HG02870 (cell line): ENCODE data around the gene NR6A1.

ENCODE experiments used
- ATAC-seq: cut with Tn5 transposase; IDR thresholded peaks from one replicate; pipeline ENCODE4 v1.9.1; 2021; ENCODE audit warnings: mild to moderate bottlenecking, moderate library complexity; ENCODE audit not compliant: unreplicated experiment

The NR6A1 gene

DNA sequence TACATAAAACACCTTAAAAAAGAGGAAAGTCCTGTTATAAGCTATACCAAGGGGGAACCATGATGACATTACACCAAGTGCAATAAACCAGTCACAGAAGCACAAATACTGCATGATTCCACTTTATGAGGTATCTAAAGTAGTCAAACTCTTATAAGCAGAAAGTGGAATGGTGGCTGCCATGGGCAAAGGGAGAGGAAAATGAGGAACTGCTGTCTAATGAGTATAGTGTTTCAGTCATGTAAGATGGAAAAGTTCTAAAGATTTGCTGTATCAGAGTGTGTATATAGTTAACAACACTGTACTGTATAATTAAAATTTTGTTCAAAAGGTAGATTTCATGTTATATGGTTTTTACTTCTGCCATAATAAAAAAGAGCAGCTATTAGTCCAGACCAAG is 229.3 kb downstream of the NR6A1 start:
- ATAC-seq: no peak

DNA sequence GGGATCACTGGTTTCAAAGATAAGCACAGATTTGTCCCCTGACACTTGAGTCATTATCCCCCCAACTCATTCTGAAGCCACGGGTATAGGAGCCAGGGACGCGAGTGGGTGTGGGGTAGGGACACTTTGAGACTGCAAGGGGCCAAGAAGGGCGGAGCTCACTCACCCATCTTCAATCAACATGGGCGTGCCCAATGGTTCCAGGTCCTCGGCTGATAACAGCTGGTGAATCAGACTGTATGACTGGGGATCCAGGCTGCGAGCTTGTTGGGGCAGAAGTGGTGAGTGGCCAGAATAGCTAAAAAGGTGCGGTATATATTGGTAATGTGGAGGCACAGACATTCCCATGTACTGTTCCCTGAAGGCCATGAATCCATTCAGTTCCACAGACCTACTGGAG is 233.2 kb downstream of the NR6A1 start:
- ATAC-seq: no peak

GRCh38 chr9:124535846-124536245 is 235.3 kb downstream of the NR6A1 start:
- ATAC-seq: no peak

GRCh38 chr9:124532897-124533296 is 238.2 kb downstream of the NR6A1 start:
- no peak for ATAC-seq

GRCh38 chr9:124531115-124531514 is 240.0 kb downstream of the NR6A1 start:
- no peak for ATAC-seq

GRCh38 chr9:124530246-124530645 is 240.9 kb downstream of the NR6A1 start:
- ATAC-seq: no peak

GRCh38 chr9:124527781-124528180 is 243.3 kb downstream of the NR6A1 start:
- ATAC-seq: no peak

DNA sequence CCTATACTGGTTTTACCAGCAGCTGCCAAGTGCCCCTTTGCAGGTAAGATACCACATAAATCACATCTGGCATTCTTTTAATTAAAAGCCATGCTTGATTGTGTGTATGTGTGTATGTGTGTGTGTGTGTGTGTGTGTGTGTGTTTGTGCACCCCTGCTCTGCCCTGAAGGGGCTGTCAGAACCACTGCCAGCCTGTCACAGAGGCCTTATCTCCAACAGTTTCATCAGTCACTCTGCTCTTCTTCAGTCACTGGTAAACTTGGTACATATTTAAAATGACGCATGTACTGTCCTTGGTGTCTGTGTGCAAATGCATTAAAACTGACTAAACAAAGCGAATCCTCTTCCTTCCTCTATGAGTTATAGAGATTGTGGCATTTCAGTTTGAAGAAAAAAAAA is 244.9 kb downstream of the NR6A1 start:
- no peak for ATAC-seq

- no peak for ATAC-seq
Observed at GRCh38 chr9:124522121-124523098, 248.7 kb downstream of the NR6A1 start.

DNA sequence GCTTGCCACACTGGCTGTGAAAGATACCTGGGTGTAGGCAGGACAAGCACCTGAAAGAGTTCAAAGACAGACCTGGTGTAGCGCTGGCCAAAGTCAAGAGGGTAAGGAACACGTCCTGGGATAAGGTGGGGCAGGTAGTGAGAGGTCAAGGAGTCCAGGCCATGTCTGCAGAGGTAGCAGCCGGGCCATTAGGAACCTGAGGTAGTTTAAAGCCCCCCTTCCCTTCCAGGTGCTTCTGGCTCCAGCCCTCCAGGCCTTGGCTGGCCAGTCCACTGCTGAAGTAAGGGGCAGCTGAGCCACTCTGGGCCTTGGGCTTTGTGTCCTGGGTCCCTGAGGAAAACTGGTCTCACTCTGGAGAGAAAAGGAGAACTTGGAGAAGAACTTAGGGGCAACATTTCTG is 250.0 kb downstream of the NR6A1 start:
- ATAC-seq: no peak

GRCh38 chr9:124520206-124520596 is 250.9 kb downstream of the NR6A1 start:
- ATAC-seq: no peak

DNA sequence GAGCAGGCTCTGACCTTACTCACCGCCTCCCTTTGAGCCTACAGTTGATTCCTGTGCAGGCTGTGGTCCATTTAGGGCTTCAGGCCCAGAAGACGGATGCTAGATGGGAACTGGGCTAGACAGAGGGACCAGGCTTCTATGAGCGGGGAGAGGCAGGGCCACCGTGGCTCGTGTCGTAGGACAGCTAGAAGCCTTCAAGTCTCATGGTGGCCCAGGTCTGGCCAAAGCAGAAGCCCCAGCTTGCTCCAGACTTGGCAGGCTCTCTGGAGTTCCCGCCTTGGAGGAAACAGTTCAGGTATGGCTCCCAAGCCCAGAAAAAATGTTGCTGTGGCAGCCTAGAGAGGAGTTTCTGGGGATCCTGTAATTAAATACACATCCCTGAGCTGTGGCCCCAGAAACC is 253.0 kb downstream of the NR6A1 start:
- no peak for ATAC-seq

GRCh38 chr9:124517600-124517999 is 253.5 kb downstream of the NR6A1 start:
- ATAC-seq: no peak

DNA sequence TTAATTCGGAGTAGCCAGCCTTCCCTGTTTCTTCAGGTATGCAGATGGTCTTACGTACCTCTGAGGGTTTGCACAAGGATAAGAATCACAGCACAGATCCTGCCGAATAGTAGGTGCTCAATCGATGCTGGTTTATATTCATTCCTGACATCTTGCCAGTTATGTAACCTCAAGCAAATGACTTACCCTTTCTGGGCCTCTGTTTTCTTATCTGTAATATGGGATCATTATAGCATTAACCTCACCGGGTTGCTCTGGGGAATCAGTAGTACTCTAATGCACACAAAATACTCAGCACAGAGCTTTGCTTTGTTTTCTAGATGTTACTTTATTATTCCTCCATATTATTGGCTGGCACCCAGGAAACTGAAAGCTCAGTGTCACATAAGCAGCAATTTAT is 256.2 kb downstream of the NR6A1 start:
- no peak for ATAC-seq

GRCh38 chr9:124514125-124514524 is 257.0 kb downstream of the NR6A1 start:
- ATAC-seq: no peak

DNA sequence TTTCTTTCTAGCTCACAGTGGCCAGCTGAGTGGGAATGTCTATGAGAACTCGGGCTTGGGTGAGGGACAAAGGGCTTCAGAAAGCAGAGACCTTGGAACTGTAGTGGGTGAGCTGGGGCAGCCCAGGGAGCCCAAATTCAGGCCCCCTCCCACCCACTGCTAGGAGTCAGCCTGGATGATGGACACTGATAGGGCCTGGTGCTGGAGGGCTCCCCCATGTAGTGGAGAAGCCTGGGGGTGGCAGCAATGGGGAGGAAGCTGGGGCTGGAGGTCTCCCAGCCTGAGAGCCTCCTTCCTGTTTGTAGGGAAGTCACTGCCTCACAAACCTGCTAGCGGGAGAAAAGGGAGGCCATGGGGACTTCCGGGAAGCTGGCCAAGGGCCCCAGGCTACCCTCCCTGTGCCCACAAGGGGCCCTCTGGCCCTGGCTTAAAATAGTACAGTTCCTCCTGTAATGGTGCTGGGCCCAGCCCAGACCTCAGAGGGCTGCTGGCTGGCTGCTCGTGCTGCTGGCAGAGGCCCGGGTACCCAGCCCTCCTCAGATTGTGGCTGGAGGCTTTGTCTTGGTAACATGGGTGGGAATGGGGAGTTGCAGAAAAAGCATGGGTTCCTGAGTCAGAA is 257.6 kb downstream of the NR6A1 start:
- no peak for ATAC-seq

DNA sequence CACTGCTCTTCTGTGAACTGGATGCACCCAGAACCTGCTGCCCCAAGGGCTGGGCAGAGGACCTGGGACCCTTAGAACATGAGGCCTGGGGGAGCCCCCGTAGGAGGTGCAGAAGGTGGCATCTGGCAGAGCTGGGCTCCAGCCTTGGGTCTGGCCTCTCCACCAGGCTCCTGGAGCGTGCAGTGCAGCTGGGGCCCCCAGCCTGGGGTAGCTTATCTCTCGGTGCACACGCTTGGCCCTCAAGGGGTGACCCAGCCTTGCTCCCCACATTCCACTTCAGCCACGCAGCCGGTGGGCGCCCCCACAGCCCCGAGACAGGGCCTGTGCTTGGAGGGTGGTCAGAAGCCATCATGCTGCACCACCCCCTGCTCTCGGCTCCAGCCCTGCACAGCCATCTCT is 258.3 kb downstream of the NR6A1 start:
- no peak for ATAC-seq

DNA sequence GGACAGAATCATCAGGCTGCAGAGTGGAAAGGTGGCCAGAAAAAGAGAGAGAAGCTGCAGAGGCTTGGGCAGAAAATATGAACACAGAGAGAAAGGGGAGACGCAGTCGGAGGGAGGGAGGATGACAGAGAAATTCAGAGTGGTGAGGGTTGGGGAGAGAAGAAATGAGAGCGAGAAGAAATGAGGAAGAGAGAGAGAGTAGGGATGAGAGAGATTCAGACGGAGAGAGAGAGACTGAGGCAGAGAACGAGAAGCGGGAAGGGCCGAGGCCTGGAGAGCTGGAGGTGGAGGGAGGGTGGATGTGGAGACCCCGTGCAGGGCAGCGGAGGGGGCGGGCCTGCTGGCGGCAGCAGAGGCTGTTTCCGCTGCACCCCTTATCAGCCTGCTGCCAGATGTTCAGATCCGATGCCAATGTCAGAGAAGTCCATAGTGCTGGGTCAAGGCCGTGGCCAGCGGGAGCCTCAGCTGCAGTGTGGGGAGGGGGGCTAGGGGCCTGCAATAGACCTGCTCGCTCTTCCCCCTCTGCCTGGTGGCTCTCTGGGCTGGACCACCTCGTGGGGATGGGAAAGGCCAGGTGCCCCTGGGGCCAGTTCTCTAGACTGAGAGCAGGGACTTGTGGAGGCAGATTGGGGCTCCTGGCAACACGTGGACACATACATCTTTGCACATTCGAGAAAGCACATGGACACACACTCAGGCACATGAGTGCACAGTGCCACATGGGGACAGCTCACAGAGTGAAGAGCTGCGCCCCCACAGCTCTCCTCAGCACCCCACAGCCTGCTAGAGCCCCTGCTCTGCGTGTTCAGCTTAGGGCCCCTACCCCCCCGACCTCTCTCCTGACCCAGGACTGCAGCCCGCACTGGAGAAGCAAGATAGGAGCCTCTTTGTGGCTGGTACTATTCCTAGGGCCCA is 259.0 kb downstream of the NR6A1 start:
- ATAC-seq: no peak

DNA sequence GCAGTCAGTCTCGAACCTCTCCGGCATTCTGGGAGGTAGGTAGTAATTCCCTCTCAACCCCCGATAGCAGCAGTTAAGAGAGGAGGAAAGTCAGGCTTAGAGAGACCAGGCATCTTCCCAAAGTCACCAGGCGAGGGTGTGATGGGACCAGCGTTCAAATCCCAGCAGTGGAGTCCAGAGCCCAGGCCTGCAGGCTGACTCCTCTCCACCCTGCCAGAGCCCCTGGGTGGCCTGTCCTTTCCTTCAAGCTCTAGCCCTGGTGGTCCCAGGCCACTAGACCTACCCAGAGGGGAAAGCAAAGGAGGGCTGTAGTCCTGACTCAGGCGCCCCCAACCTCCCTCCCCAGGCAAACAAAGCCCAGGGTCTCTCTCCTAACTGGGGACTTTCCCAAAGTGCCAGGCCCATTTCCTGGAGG is 259.7 kb downstream of the NR6A1 start:
- ATAC-seq: no peak

DNA sequence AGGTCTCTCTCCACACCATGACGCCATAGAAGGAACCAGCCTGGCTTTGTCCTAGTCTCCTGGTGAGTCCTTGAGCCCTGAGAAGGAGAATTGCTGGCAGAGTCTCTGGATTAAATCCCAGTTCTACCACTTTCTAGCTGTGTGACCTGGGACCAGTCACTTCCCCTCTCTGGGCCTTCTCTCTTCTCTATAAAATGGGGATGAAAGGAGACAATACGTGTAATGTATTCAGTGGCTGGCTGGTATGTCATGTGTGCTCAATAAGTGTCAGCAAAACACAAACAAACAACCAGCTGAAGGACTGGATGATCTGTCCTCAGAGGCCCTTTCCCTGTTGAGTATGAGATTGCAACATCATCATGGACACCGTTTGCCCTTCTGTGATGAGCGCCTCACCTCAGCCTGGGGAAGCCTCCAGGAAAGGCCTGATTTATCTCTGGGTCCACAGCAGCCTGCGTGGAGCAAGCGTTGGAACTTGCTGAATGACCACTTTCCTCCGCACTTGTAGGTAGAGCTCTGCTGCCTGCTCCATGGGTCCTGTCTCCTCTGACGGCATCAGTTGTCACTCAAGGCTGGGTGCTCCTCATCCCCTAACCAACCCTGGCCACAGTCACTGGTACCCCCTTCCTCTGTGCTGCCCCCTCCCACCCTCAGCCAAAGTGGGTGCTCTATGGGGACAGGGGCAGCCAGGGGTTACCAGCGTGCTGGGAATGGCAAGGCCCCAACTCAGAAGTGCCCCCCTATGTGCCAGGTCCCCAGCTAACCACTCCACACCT is 260.3 kb downstream of the NR6A1 start:
- no peak for ATAC-seq
